GM23338 (cell line): ENCODE results near the gene FLNC. TPM values are rescaled to one million over a fixed set of nuclear protein-coding genes. Genes with fewer than 3 reads are reported as not detected.

Source experiments
- ATAC-seq: fragments of 200-7000 bp; cut with Tn5 transposase; 3 replicates; pipeline ENCODE4 v1.9.1; 2020
- DNase-seq: peaks from one replicate; pipeline ENCODE4 v3.0.0-alpha.2; 2015; ENCODE audit warnings: low spot score
- H2AFZ ChIP-seq: fragments of 200-600 bp; sonication (generic); 2 replicates; pipeline ENCODE4 v1.8.0; 2016; ENCODE audit warnings: antibody characterized with exemption, mild to moderate bottlenecking, moderate library complexity
- H3F3A ChIP-seq: fragments of 200-600 bp; sonication (generic); replicated peaks from 2 replicates; pipeline ENCODE4 v1.8.0; 2017; ENCODE audit warnings: antibody characterized with exemption, mixed run types, low read depth
- H3K27ac ChIP-seq: fragments of 200-600 bp; sonication (generic); 2 replicates; pipeline ENCODE4 v1.6.1; 2016; ENCODE audit warnings: low read depth
- H3K27me3 ChIP-seq: fragments of 200-600 bp; sonication (generic); 2 replicates; pipeline ENCODE4 v1.8.0; 2016; ENCODE audit warnings: mild to moderate bottlenecking, mixed run types, moderate library complexity; ENCODE audit not compliant: insufficient read depth
- H3K36me3 ChIP-seq: fragments of 200-600 bp; sonication (generic); 2 replicates; pipeline ENCODE4 v1.8.0; 2016; ENCODE audit warnings: mild to moderate bottlenecking; ENCODE audit not compliant: insufficient read depth
- H3K4me1 ChIP-seq: fragments of 200-600 bp; sonication (generic); 2 replicates; pipeline ENCODE4 v1.8.0; 2016; ENCODE audit warnings: mild to moderate bottlenecking, moderate library complexity; ENCODE audit not compliant: insufficient read depth
- H3K4me2 ChIP-seq: fragments of 200-600 bp; sonication (generic); 2 replicates; pipeline ENCODE4 v1.7.1; 2017; ENCODE audit warnings: mixed run types
- H3K4me3 ChIP-seq: fragments of 200-600 bp; sonication (generic); 2 replicates; pipeline ENCODE4 v1.6.1; 2016; ENCODE audit warnings: mixed run types
- H3K79me2 ChIP-seq: fragments of 200-600 bp; sonication (generic); replicated peaks from 2 replicates; pipeline ENCODE4 v1.8.0; 2017; ENCODE audit warnings: mild to moderate bottlenecking; ENCODE audit not compliant: insufficient read depth
- H3K9me2 ChIP-seq: fragments of 200-600 bp; sonication (generic); 2 replicates; pipeline ENCODE4 v1.8.0; 2017; ENCODE audit not compliant: insufficient read depth
- H4K20me1 ChIP-seq: fragments of 200-600 bp; sonication (generic); replicated peaks from 2 replicates; pipeline ENCODE4 v1.8.0; 2017; ENCODE audit warnings: mild to moderate bottlenecking; ENCODE audit not compliant: insufficient read depth
- H3K27ac Mint-ChIP-seq: 2 replicates; pipeline ENCODE4 v1.8.0; 2020; ENCODE audit warnings: inconsistent platforms, mild to moderate bottlenecking, moderate library complexity, mixed read lengths
- H3K27me3 Mint-ChIP-seq: 3 replicates; pipeline ENCODE4 v1.8.0; 2022; ENCODE audit warnings: low read depth, mild to moderate bottlenecking, moderate library complexity, mixed read lengths, inconsistent platforms; ENCODE audit not compliant: insufficient read depth, poor library complexity
- H3K36me3 Mint-ChIP-seq: 3 replicates; pipeline ENCODE4 v1.8.0; 2021; ENCODE audit warnings: low read depth, mild to moderate bottlenecking, inconsistent platforms, moderate library complexity, mixed read lengths
- H3K4me1 Mint-ChIP-seq: 3 replicates; pipeline ENCODE4 v1.8.0; 2020; ENCODE audit warnings: mild to moderate bottlenecking, inconsistent platforms, mixed read lengths
- H3K4me3 Mint-ChIP-seq: 3 replicates; pipeline ENCODE4 v1.8.0; 2021; ENCODE audit warnings: moderate library complexity, mild to moderate bottlenecking, inconsistent platforms, mixed read lengths
- H3K9me3 Mint-ChIP-seq: 3 replicates; pipeline ENCODE4 v1.8.0; 2020; ENCODE audit warnings: moderate library complexity, mild to moderate bottlenecking, inconsistent platforms, mixed read lengths
- CTCF ChIP-seq, 2 experiments: fragments of 200-600 bp in 1 of 2; sonication (generic) in 1 of 2; conservative IDR thresholded peaks; 2 replicates each; pipeline versions ENCODE4 v1.5.1 to v1.6.1; 2016 to 2017; ENCODE audit warnings: antibody characterized with exemption in 2 of 2, low read depth in 2 of 2, mild to moderate bottlenecking in 2 of 2, moderate library complexity in 1 of 2
- EZH2 ChIP-seq: fragments of 200-600 bp; sonication (generic); IDR thresholded peaks from one replicate; pipeline ENCODE4 v1.8.0; 2017; ENCODE audit warnings: antibody characterized with exemption, mild to moderate bottlenecking, low read depth; ENCODE audit not compliant: unreplicated experiment
- NANOG ChIP-seq: IDR thresholded peaks from 2 replicates; pipeline ENCODE4 v1.6.1; 2016; ENCODE audit warnings: antibody characterized with exemption, borderline replicate concordance
- ZNF331 ChIP-seq: fragments of 250-450 bp; sonication (Bioruptor Pico); IDR thresholded peaks from 2 replicates; pipeline ENCODE4 v1.5.0; 2020; ENCODE audit warnings: low read depth, mild to moderate bottlenecking, moderate library complexity
- polyA plus RNA-seq: library from polyadenylated mRNA; unstranded; fragments of >200 nt; fragmentation: Nextera tagmentation; extraction: Ambion mirVana; gene quantifications from 2 replicates; pipeline ENCODE4 v1.2.1, GENCODE V29; 2016
- total RNA-seq: library from RNA; depleted of rRNA; stranded (reverse); fragments of >200 nt; shearing (Covaris generic); gene quantifications from 2 replicates; pipeline ENCODE4 v1.2.3, GENCODE V29; 2014
- TF ChIP-seq, protein P1 (sequence below): fragments of 250-450 bp; sonication (Bioruptor Pico); IDR thresholded peaks from 2 replicates; pipeline ENCODE4 v1.5.0; 2020; ENCODE audit warnings: mild to moderate bottlenecking, moderate library complexity

FLNC gene
- total and polyA plus RNA-seq, 2 experiments from 2014 or later: 0.65 to 11.8 TPM

GRCh38 chr7:128792471-128793180, 37.6 kb upstream of the FLNC start:
- no peak overlapping the region for H3K27ac Mint-ChIP-seq
- Histone ChIP-seq H3K36me3 (0 out of 2 replicates have a peak, but pooled peaks cover 6% of the 10 kb centered on the region), H3K27me3 (no peaks in the 10 kb centered on the region), H4K20me1 (no peaks in the 10 kb centered on the region; the same call in 1 of the 2 replicates), H3K79me2 (no peaks in the 10 kb centered on the region), H3K4me2 (peak overlapping the region; percentile 92), H3K4me3 (peak overlapping the region; percentile 85), H2AFZ (no peak overlapping the region), H3K4me1 (peaks cover 26% of the 10 kb centered on the region), H3K9me2 (no peaks in the 10 kb centered on the region), H3F3A (0 out of 2 replicates have a peak, but pooled peaks cover 6% of the 10 kb centered on the region), H3K27ac (no peak overlapping the region)
- DNase-seq (no peak), ATAC-seq (no peak)
- peaks cover 13% of the 10 kb centered on the region for H3K27me3 Mint-ChIP-seq
- H3K9me3 Mint-ChIP-seq: no peaks in the 10 kb centered on the region
- peak overlapping the region; percentile 84 for H3K4me3 Mint-ChIP-seq
- peaks cover 40% of the 10 kb centered on the region for H3K4me1 Mint-ChIP-seq
- TF ChIP-seq NANOG: no peak
- no peak for TF ChIP-seq CTCF (conservative IDR thresholded peaks at IDR 0.05; ENCODE audit: low read depth in 2 of 2)
- TF ChIP-seq EZH2: no peak
- TF ChIP-seq ZNF331 (CRISPR knock-in tag): no peak
- TF ChIP-seq, protein P1, sequence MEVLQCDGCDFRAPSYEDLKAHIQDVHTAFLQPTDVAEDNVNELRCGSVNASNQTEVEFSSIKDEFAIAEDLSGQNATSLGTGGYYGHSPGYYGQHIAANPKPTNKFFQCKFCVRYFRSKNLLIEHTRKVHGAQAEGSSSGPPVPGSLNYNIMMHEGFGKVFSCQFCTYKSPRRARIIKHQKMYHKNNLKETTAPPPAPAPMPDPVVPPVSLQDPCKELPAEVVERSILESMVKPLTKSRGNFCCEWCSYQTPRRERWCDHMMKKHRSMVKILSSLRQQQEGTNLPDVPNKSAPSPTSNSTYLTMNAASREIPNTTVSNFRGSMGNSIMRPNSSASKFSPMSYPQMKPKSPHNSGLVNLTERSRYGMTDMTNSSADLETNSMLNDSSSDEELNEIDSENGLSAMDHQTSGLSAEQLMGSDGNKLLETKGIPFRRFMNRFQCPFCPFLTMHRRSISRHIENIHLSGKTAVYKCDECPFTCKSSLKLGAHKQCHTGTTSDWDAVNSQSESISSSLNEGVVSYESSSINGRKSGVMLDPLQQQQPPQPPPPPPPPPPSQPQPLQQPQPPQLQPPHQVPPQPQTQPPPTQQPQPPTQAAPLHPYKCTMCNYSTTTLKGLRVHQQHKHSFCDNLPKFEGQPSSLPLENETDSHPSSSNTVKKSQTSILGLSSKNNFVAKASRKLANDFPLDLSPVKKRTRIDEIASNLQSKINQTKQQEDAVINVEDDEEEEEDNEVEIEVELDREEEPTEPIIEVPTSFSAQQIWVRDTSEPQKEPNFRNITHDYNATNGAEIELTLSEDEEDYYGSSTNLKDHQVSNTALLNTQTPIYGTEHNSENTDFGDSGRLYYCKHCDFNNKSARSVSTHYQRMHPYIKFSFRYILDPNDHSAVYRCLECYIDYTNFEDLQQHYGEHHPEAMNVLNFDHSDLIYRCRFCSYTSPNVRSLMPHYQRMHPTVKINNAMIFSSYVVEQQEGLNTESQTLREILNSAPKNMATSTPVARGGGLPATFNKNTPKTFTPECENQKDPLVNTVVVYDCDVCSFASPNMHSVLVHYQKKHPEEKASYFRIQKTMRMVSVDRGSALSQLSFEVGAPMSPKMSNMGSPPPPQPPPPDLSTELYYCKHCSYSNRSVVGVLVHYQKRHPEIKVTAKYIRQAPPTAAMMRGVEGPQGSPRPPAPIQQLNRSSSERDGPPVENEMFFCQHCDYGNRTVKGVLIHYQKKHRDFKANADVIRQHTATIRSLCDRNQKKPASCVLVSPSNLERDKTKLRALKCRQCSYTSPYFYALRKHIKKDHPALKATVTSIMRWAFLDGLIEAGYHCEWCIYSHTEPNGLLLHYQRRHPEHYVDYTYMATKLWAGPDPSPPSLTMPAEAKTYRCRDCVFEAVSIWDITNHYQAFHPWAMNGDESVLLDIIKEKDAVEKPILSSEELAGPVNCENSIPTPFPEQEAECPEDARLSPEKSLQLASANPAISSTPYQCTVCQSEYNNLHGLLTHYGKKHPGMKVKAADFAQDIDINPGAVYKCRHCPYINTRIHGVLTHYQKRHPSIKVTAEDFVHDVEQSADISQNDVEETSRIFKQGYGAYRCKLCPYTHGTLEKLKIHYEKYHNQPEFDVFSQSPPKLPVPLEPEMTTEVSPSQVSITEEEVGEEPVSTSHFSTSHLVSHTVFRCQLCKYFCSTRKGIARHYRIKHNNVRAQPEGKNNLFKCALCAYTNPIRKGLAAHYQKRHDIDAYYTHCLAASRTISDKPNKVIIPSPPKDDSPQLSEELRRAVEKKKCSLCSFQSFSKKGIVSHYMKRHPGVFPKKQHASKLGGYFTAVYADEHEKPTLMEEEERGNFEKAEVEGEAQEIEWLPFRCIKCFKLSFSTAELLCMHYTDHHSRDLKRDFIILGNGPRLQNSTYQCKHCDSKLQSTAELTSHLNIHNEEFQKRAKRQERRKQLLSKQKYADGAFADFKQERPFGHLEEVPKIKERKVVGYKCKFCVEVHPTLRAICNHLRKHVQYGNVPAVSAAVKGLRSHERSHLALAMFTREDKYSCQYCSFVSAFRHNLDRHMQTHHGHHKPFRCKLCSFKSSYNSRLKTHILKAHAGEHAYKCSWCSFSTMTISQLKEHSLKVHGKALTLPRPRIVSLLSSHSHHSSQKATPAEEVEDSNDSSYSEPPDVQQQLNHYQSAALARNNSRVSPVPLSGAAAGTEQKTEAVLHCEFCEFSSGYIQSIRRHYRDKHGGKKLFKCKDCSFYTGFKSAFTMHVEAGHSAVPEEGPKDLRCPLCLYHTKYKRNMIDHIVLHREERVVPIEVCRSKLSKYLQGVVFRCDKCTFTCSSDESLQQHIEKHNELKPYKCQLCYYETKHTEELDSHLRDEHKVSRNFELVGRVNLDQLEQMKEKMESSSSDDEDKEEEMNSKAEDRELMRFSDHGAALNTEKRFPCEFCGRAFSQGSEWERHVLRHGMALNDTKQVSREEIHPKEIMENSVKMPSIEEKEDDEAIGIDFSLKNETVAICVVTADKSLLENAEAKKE (CRISPR knock-in tag): no peak
- H3K36me3 Mint-ChIP-seq: peaks cover 30% of the 10 kb centered on the region
